ENCODE measurements around the gene AQP1.

The AQP1 gene

GRCh38 chr7:30866939-30867338, 44.7 kb upstream of the AQP1 start:
- CTCF ChIA-PET, result no interaction called here
- DNase-seq (ENCODE audit: low read depth, low spot score), result no peak
- H3K4me3 ChIP-seq (ENCODE audit: low read depth, low read length), result no peak overlapping the region
- no peak for TF ChIP-seq CTCF (IDR thresholded peaks at IDR 0.05; ENCODE audit: insufficient read depth, low read length, missing control alignments)
- POLR2A ChIA-PET, result no interaction called here

- CTCF ChIA-PET, result interaction anchor here (0.8 kb wide), 1 partner anchor 16 kb away, joined by 4 read pairs; no protein-coding TSS in a partner anchor
- POLR2A ChIA-PET, result no interaction called here
- DNase-seq (ENCODE audit: low read depth, low spot score), result no peak
- TF ChIP-seq CTCF (IDR thresholded peaks at IDR 0.05; ENCODE audit: insufficient read depth, low read length, missing control alignments), result no peak
- H3K4me3 ChIP-seq (ENCODE audit: low read depth, low read length), result no peak overlapping the region
These were observed 44.2 kb upstream of the AQP1 start for GRCh38 chr7:30867483-30867882.

GRCh38 chr7:30869794-30870611, 41.6 kb upstream of the AQP1 start:
- CTCF ChIA-PET, result interaction anchor here (0.8 to 1.4 kb wide), 4 partner anchors 11 to 114 kb away, joined by 3 read pairs; no protein-coding TSS in a partner anchor
- no peak for DNase-seq (ENCODE audit: low read depth, low spot score)
- POLR2A ChIA-PET, result interaction anchor here (0.6 kb wide), 1 partner anchor 1695 kb away, joined by 3 read pairs; no protein-coding TSS in a partner anchor
- H3K4me3 ChIP-seq (ENCODE audit: low read depth, low read length), result no peak overlapping the region
- TF ChIP-seq CTCF (IDR thresholded peaks at IDR 0.05; ENCODE audit: insufficient read depth, low read length, missing control alignments), result no peak

GRCh38 chr7:30870821-30871518, 40.7 kb upstream of the AQP1 start:
- ChIA-PET CTCF (interaction anchor here (1.2 kb wide), 2 partner anchors 68 to 113 kb away, joined by 3 read pairs; no protein-coding TSS in a partner anchor), POLR2A (interaction anchor here (0.6 kb wide), 1 partner anchor 1694 kb away, joined by 3 read pairs; no protein-coding TSS in a partner anchor)
- no peak overlapping the region for H3K4me3 ChIP-seq (ENCODE audit: low read depth, low read length)
- no peak for DNase-seq (ENCODE audit: low read depth, low spot score)
- TF ChIP-seq CTCF (IDR thresholded peaks at IDR 0.05; ENCODE audit: insufficient read depth, low read length, missing control alignments), result no peak

- DNase-seq (ENCODE audit: low read depth, low spot score), result no peak
- CTCF ChIA-PET, result no interaction called here
- TF ChIP-seq CTCF (IDR thresholded peaks at IDR 0.05; ENCODE audit: insufficient read depth, low read length, missing control alignments), result no peak
- POLR2A ChIA-PET, result no interaction called here
- H3K4me3 ChIP-seq (ENCODE audit: low read depth, low read length), result no peak overlapping the region
These were observed 40.0 kb upstream of the AQP1 start for GRCh38 chr7:30871655-30872054.

GRCh38 chr7:30873207-30873606, 38.4 kb upstream of the AQP1 start:
- no peak for TF ChIP-seq CTCF (IDR thresholded peaks at IDR 0.05; ENCODE audit: insufficient read depth, low read length, missing control alignments)
- no peak overlapping the region for H3K4me3 ChIP-seq (ENCODE audit: low read depth, low read length)
- no peak for DNase-seq (ENCODE audit: low read depth, low spot score)
- ChIA-PET POLR2A (no interaction called here), CTCF (no interaction called here)
